ENCODE results near the gene C5orf34. TPM values are rescaled to one million over a fixed set of nuclear protein-coding genes. Genes with fewer than 3 reads are reported as not detected.

Gene C5orf34
- total and polyA plus RNA-seq, 2 donors (not counting 3 experiments of a cell fraction or from before 2014, with no cell fraction given) = 2.1 to 6.5 TPM

DNA sequence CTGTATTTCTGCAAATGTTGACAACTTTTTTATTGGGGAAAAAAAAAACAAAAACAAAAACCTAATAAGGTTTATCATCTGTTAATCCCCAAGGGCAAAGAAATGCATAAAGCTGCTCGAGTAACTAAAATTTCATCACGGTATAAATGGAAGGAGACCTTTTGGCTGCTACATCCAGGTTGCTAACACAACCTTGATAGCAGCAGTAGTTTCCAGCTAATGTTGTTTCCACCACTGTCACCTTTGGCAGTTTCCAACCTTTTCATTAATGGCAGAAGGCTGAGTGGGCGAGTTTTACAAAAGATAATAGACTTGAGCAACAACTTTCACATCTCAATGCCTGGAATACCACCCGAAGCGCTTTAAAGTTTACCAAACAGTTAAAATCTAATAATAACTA lies 33.4 kb upstream of the C5orf34 start:
- Histone ChIP-seq H3K27ac (ENCODE audit: insufficient read depth, low read depth, low read length) (no peak overlapping the region), H3K9me3 (replicated peaks; ENCODE audit: control insufficient read depth, insufficient read depth, low read length) (no peaks in the 10 kb centered on the region), H2AFZ (ENCODE audit: low read depth, low read length) (no peak overlapping the region), H3K27me3 (ENCODE audit: control insufficient read depth in 2 of 2, insufficient read depth in 2 of 2, low read length in 2 of 2) (no peaks in the 10 kb centered on the region), H3K4me1 (ENCODE audit: control insufficient read depth, extremely low read depth, insufficient read depth, low read length) (peaks cover 4% of the 10 kb centered on the region), H3K79me2 (ENCODE audit: control insufficient read depth, insufficient read depth, low read length) (peaks cover 59% of the 10 kb centered on the region), H3K4me3 (replicated peaks in 1 of 3; ENCODE audit: insufficient read depth in 1 of 3, low read depth in 1 of 3, low read length in 3 of 3) (no peak overlapping the region), H3K4me2 (ENCODE audit: insufficient read depth, low read length) (no peak overlapping the region), H3K9ac (replicated peaks; ENCODE audit: extremely low read depth, insufficient read depth, low read length) (no peak overlapping the region), H3K36me3 (ENCODE audit: control insufficient read depth in 2 of 2, extremely low read depth in 1 of 2, insufficient read depth in 2 of 2, low read length in 2 of 2) (peaks cover 14 to 36% of the 10 kb centered on the region in 2 experiments), H3K9me1 (replicated peaks; ENCODE audit: control insufficient read depth, extremely low read depth, insufficient read depth, low read length) (no peaks in the 10 kb centered on the region), H4K20me1 (replicated peaks; ENCODE audit: control insufficient read depth, extremely low read depth, insufficient read depth, low read length) (peaks cover 9% of the 10 kb centered on the region)
- dilution Hi-C loops (cut with MboI; ENCODE audit: extremely low pct_ligation_motif_present, low sequenced_read_pairs) = no loop called here
- TF ChIP-seq FOS (IDR thresholded peaks at IDR 0.05; ENCODE audit: borderline replicate concordance, insufficient read depth, low read length) (no peak), EZH2 (IDR thresholded peaks at IDR 0.05; ENCODE audit: borderline replicate concordance, low read depth, low read length, severe bottlenecking) (no peak), GATA2 (IDR thresholded peaks at IDR 0.05; ENCODE audit: insufficient read depth, insufficient read length, low read depth, low read length) (no peak), JUN (IDR thresholded peaks at IDR 0.05; ENCODE audit: borderline replicate concordance, insufficient read depth, insufficient read length, low read depth) (no peak), POLR2AphosphoS5 (IDR thresholded peaks at IDR 0.05; ENCODE audit: insufficient read depth, low read depth, low read length) (no peak), MYC (IDR thresholded peaks at IDR 0.05; ENCODE audit: low read depth, low read length) (no peak), POLR2A (IDR thresholded peaks at IDR 0.05; ENCODE audit: low read depth, low read length) (no peak)
- TF ChIP-seq, protein P1, sequence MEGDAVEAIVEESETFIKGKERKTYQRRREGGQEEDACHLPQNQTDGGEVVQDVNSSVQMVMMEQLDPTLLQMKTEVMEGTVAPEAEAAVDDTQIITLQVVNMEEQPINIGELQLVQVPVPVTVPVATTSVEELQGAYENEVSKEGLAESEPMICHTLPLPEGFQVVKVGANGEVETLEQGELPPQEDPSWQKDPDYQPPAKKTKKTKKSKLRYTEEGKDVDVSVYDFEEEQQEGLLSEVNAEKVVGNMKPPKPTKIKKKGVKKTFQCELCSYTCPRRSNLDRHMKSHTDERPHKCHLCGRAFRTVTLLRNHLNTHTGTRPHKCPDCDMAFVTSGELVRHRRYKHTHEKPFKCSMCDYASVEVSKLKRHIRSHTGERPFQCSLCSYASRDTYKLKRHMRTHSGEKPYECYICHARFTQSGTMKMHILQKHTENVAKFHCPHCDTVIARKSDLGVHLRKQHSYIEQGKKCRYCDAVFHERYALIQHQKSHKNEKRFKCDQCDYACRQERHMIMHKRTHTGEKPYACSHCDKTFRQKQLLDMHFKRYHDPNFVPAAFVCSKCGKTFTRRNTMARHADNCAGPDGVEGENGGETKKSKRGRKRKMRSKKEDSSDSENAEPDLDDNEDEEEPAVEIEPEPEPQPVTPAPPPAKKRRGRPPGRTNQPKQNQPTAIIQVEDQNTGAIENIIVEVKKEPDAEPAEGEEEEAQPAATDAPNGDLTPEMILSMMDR (IDR thresholded peaks at IDR 0.05; ENCODE audit: extremely low read depth in 1 of 2, insufficient read depth in 1 of 2, low read depth in 1 of 2, low read length in 2 of 2) = no peak
- TF ChIP-seq, protein P2, sequence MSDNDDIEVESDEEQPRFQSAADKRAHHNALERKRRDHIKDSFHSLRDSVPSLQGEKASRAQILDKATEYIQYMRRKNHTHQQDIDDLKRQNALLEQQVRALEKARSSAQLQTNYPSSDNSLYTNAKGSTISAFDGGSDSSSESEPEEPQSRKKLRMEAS (IDR thresholded peaks at IDR 0.05; ENCODE audit: insufficient read depth, insufficient read length) = no peak
- FAIRE-seq = no peak
- POLR2A ChIA-PET = no interaction called here
- intact Hi-C loops (cut with micrococcal nuclease) = no loop called here
- DNase-seq (ENCODE audit: low read depth, low spot score) = no peak
- BruUV-seq (replicated peaks) = no TSS peak
- CTCF ChIA-PET = interaction anchor here (1.2 kb wide), 1 partner anchor 15 kb away, joined by 3 read pairs; no protein-coding TSS in a partner anchor
